IMR-90 (cell line): ENCODE measurements around the gene TMEM181. TPM values are rescaled to one million over a fixed set of nuclear protein-coding genes. Genes with fewer than 3 reads are reported as not detected.

Experiments
- ATAC-seq: fragments of 200-7000 bp; cut with Tn5 transposase; 2 replicates; pipeline ENCODE4 v1.9.1; 2020; ENCODE audit warnings: low read depth, mild to moderate bottlenecking, moderate library complexity
- BruUV-seq: library from RNA; stranded (reverse); fragments of 400-500 nt; replicated peaks from 2 replicates; lab custom pipeline; 2021; lab: Mats Ljungman, UMichigan
- CTCF ChIA-PET: fragments of 300-600 bp; formaldehyde crosslinking; extraction: SDS; loops from one replicate; lab custom pipeline; 2021; ENCODE audit warnings: antibody characterized with exemption; lab: Yijun Ruan, JAX
- POLR2A ChIA-PET: fragments of 300-600 bp; sonication (Branson Sonifier 250); formaldehyde crosslinking; loops from one replicate; lab custom pipeline; 2022; ENCODE audit warnings: antibody characterized with exemption; ENCODE audit not compliant: unreplicated experiment; lab: Charles Lee
- DNase-seq: peaks from one replicate; pipeline ENCODE4 v3.0.0; 2013
- H2AFZ ChIP-seq: replicated peaks from 2 replicates; pipeline ENCODE3; 2013; ENCODE audit warnings: low read length, mild to moderate bottlenecking; ENCODE audit not compliant: poor library complexity
- H2AK5ac ChIP-seq: 2 replicates; pipeline ENCODE4 v1.6.1; 2013; ENCODE audit warnings: low read depth, low read length, inconsistent platforms
- H2AK9ac ChIP-seq: replicated peaks from 2 replicates; pipeline ENCODE3; 2013; ENCODE audit warnings: mild to moderate bottlenecking, low read depth, low read length, moderate library complexity; ENCODE audit not compliant: poor library complexity
- H2BK120ac ChIP-seq: 2 replicates; pipeline ENCODE4 v1.6.1; 2013; ENCODE audit warnings: low read depth, low read length, inconsistent platforms
- H2BK15ac ChIP-seq: 3 replicates; pipeline ENCODE4 v1.6.1; 2013; ENCODE audit warnings: low read depth, low read length, inconsistent platforms
- H2BK20ac ChIP-seq: 2 replicates; pipeline ENCODE4 v1.6.1; 2013; ENCODE audit warnings: low read depth, mild to moderate bottlenecking, inconsistent platforms, low read length, moderate library complexity
- H2BK5ac ChIP-seq: 2 replicates; pipeline ENCODE4 v1.6.1; 2013; ENCODE audit warnings: mild to moderate bottlenecking, low read depth, low read length, inconsistent platforms; ENCODE audit not compliant: poor library complexity, severe bottlenecking
- H3K14ac ChIP-seq: replicated peaks from 2 replicates; pipeline ENCODE4 v1.6.1; 2013; ENCODE audit warnings: low read depth, low read length, inconsistent platforms
- H3K18ac ChIP-seq: 2 replicates; pipeline ENCODE4 v1.6.1; 2013; ENCODE audit warnings: low read depth, low read length, control low read depth
- H3K23ac ChIP-seq: 2 replicates; pipeline ENCODE4 v1.6.1; 2013; ENCODE audit warnings: low read depth, low read length, inconsistent platforms
- H3K27ac ChIP-seq: 2 replicates; pipeline ENCODE4 v1.5.1; 2013; ENCODE audit warnings: mild to moderate bottlenecking, control low read depth, low read length; ENCODE audit not compliant: insufficient read depth
- H3K27me3 ChIP-seq: 2 replicates; pipeline ENCODE4 v1.6.1; 2013; ENCODE audit warnings: low read length; ENCODE audit not compliant: control insufficient read depth, insufficient read depth
- H3K36me3 ChIP-seq: 2 replicates; pipeline ENCODE4 v1.6.1; 2013; ENCODE audit warnings: low read length, mixed read lengths; ENCODE audit not compliant: control insufficient read depth, insufficient read depth
- H3K4ac ChIP-seq: 2 replicates; pipeline ENCODE4 v1.6.1; 2013; ENCODE audit warnings: low read depth, low read length, inconsistent platforms
- H3K4me1 ChIP-seq: 2 replicates; pipeline ENCODE4 v1.6.1; 2013; ENCODE audit warnings: low read length, mixed read lengths; ENCODE audit not compliant: control insufficient read depth, insufficient read depth
- H3K4me2 ChIP-seq: 2 replicates; pipeline ENCODE4 v1.6.1; 2013; ENCODE audit warnings: low read depth, mild to moderate bottlenecking, control low read depth, low read length, moderate library complexity
- H3K4me3 ChIP-seq: 2 replicates; pipeline ENCODE4 v1.5.1; 2013; ENCODE audit warnings: low read depth, mild to moderate bottlenecking, control low read depth, low read length, moderate library complexity; ENCODE audit not compliant: insufficient read depth
- H3K56ac ChIP-seq: 2 replicates; pipeline ENCODE4 v1.6.1; 2013; ENCODE audit warnings: low read length, inconsistent platforms; ENCODE audit not compliant: insufficient read depth; ENCODE audit errors: extremely low read depth
- H3K79me1 ChIP-seq, 2 experiments: 2 replicates each; pipeline ENCODE4 v1.6.1; 2013; ENCODE audit warnings: low read length in 2 of 2, inconsistent platforms in 1 of 2, low read depth in 1 of 2
- H3K9ac ChIP-seq: 2 replicates; pipeline ENCODE4 v1.6.1; 2013; ENCODE audit warnings: low read depth, low read length, control low read depth
- H3K9me1 ChIP-seq: 2 replicates; pipeline ENCODE4 v1.6.1; 2013; ENCODE audit warnings: low read length, inconsistent platforms; ENCODE audit not compliant: insufficient read depth
- H3K9me3 ChIP-seq: 2 replicates; pipeline ENCODE4 v1.6.1; 2013; ENCODE audit warnings: low read length; ENCODE audit not compliant: control insufficient read depth, insufficient read depth
- H4K20me1 ChIP-seq: 2 replicates; pipeline ENCODE4 v1.6.1; 2013; ENCODE audit warnings: low read length, inconsistent platforms; ENCODE audit not compliant: insufficient read depth
- H4K5ac ChIP-seq: 2 replicates; pipeline ENCODE4 v1.6.1; 2013; ENCODE audit warnings: mild to moderate bottlenecking, low read depth, low read length, control low read depth
- H4K8ac ChIP-seq, 2 experiments: 2 replicates each; pipeline ENCODE4 v1.6.1; 2013; ENCODE audit warnings: low read depth in 2 of 2, low read length in 2 of 2, control low read depth in 1 of 2, inconsistent platforms in 1 of 2
- H4K91ac ChIP-seq: 2 replicates; pipeline ENCODE4 v1.6.1; 2013; ENCODE audit warnings: low read depth, low read length, inconsistent platforms; ENCODE audit not compliant: insufficient read depth
- MXI1 ChIP-seq: IDR thresholded peaks from 2 replicates; pipeline ENCODE4 v1.6.1; 2012; ENCODE audit warnings: low read depth, mild to moderate bottlenecking, low read length, moderate library complexity, borderline replicate concordance
- WGBS, 2 experiments: methylation state at CpG; one replicate each; pipeline versions ENCODE4 v1.1.5 to v1.1.7; 2013; ENCODE audit warnings: missing lambda C conversion rate in 2 of 2; ENCODE audit not compliant: insufficient read length in 1 of 2; ENCODE audit errors: extremely low coverage in 2 of 2; 5-methylcytosine and 5-hydroxymethylcytosine counted together
- dilution Hi-C: fragments of 300-500 bp; cut with HindIII; formaldehyde crosslinking; loops from one replicate; pipeline ENCODE4 v1.14.3; 2018; ENCODE audit warnings: low sequenced_read_pairs; ENCODE audit not compliant: unreplicated experiment
- in situ Hi-C: fragments of 300-500 bp; cut with MboI; formaldehyde crosslinking; loops from 3 replicates; pipeline ENCODE4 v1.14.3; 2019; ENCODE audit warnings: low sequenced_read_pairs, inconsistent platforms, mixed read lengths
- intact Hi-C: fragments of 100-400 bp; cut with micrococcal nuclease; formaldehyde crosslinking; loops from 2 replicates; pipeline ENCODE4 v1.10.0; 2022
- polyA plus RNA-seq, 3 experiments: library from polyadenylated mRNA; depleted of rRNA; stranded (reverse); fragments of >200 nt; gene quantifications; 2 replicates each; pipeline ENCODE4 v1.2.3, GENCODE V29; 2012; ENCODE audit warnings: low replicate concordance in 1 of 3
- total RNA-seq: library from RNA; depleted of rRNA; stranded (reverse); fragments of >200 nt; gene quantifications from 2 replicates; pipeline ENCODE4 v1.2.3, GENCODE V29; 2012
- TF ChIP-seq, protein P1 (sequence below): fragments of 150-350 bp; IDR thresholded peaks from 2 replicates; pipeline ENCODE4 v1.6.1; 2017; ENCODE audit warnings: mild to moderate bottlenecking, antibody characterized with exemption, low read length, low read depth

TMEM181 gene
- total and polyA plus RNA-seq, 2 of the 4 experiments (the other 2 are of a cell fraction), result 22.8 to 27.8 TPM

- no TSS peak for BruUV-seq
- WGBS, 2 experiments, result 100% methylated on average over 5 of the region's 10 CpGs; no CpG with 5 or more reads in 1 of the 2 experiments
Measured at GRCh38 chr6:158622545-158623190, 62.8 kb downstream of the TMEM181 start.

More at GRCh38 chr6:158622545-158623190, 62.8 kb downstream of the TMEM181 start:
- no peak overlapping the region for H2BK15ac ChIP-seq
- ATAC-seq (no peak), DNase-seq (no peak)
- no peak overlapping the region for H3K4ac ChIP-seq
- H3K9me1 ChIP-seq, result peaks cover 7% of the 10 kb centered on the region
- peaks cover 45% of the 10 kb centered on the region for H3K36me3 ChIP-seq
- TF ChIP-seq, protein P1, sequence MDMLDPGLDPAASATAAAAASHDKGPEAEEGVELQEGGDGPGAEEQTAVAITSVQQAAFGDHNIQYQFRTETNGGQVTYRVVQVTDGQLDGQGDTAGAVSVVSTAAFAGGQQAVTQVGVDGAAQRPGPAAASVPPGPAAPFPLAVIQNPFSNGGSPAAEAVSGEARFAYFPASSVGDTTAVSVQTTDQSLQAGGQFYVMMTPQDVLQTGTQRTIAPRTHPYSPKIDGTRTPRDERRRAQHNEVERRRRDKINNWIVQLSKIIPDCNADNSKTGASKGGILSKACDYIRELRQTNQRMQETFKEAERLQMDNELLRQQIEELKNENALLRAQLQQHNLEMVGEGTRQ, result no peak
- no peak for TF ChIP-seq MXI1
- in situ Hi-C loops, result no loop called here
- no peak overlapping the region for H3K9ac ChIP-seq
- no peak overlapping the region for H4K8ac ChIP-seq
- ChIA-PET POLR2A (no interaction called here), CTCF (interaction anchor here (1.2 kb wide), 1 partner anchor 402 kb away, joined by 5 read pairs; no protein-coding TSS in a partner anchor)
- dilution Hi-C loops, result no loop called here
- H3K14ac ChIP-seq, result no peak overlapping the region
- no peaks in the 10 kb centered on the region for H3K9me3 ChIP-seq
- no peak overlapping the region for H3K27ac ChIP-seq
- H4K91ac ChIP-seq, result no peak overlapping the region
- H3K27me3 ChIP-seq, result no peaks in the 10 kb centered on the region
- no peak overlapping the region for H2AFZ ChIP-seq
- no peak overlapping the region for H2AK5ac ChIP-seq
- no peaks in the 10 kb centered on the region for H3K4me1 ChIP-seq
- H4K20me1 ChIP-seq, result no peaks in the 10 kb centered on the region
- H3K23ac ChIP-seq, result no peak overlapping the region
- H2BK20ac ChIP-seq, result no peak overlapping the region
- no peak overlapping the region for H3K18ac ChIP-seq
- intact Hi-C loops, result no loop called here
- no peak overlapping the region for H3K4me3 ChIP-seq
- no peak overlapping the region for H4K5ac ChIP-seq
- no peak overlapping the region for H2BK120ac ChIP-seq
- peaks cover 11 to 33% of the 10 kb centered on the region in 2 experiments for H3K79me1 ChIP-seq
- no peak overlapping the region for H3K56ac ChIP-seq
- H2AK9ac ChIP-seq, result peak overlapping the region; percentile 9
- H3K4me2 ChIP-seq, result no peak overlapping the region
- no peak overlapping the region for H2BK5ac ChIP-seq
